Measurements from ENCODE around the gene CRABP1. TPM values are rescaled to one million over a fixed set of nuclear protein-coding genes. Genes with fewer than 3 reads are reported as not detected.

Gene CRABP1
- total and polyA plus RNA-seq, 3 donors from 2014 or later = 0.74 to 2.4 (median 1.1) TPM

DNA sequence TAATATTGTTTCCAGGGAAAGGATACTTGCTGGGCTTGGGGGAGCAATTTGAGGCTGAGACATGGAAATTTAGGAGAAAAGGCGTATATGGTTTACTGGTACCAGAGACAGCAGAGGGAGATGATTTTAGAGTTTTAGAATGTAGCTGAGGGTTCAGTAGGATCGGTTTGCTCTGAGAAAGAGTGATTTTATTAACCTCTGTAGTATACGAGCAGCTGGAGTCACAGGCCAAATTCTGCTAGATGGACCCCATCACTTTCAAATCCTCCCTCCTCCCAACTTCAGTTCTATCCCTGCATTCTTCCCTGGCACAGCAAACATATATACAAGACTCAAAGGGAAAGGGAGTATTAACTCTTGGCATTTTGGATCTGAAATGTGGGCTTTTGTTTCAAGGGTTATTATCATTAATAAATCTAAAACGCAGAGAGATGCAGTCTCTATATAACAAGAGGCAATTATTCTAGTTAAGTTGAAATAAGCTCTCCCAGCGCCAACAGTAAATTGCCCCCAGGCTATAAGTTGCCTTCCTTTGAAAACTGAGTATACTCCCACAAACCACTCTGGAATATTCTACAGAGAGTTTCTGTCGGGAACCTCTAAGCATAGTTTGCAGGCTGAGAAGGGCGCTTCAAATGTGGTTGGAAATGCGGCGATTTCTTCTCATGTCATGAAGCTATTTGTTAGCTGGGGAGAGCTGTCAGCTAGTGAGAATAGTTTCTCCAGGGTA is 5.4 kb downstream of the CRABP1 start:
- H3K4me1 ChIP-seq = no peaks in the 10 kb centered on the region
- H3K27ac ChIP-seq = no peak overlapping the region
- no peaks in the 10 kb centered on the region for H3K36me3 ChIP-seq (ENCODE audit: low read depth, missing control alignments)
- H3K4me3 ChIP-seq = no peak overlapping the region
- no peak for DNase-seq
- no peaks in the 10 kb centered on the region for H3K9me3 ChIP-seq
- no peaks in the 10 kb centered on the region for H3K27me3 ChIP-seq
- WGBS, 2 donors = 76 to 79% methylated on average over 9 of the region's 9 CpGs
- TF ChIP-seq POLR2A (IDR thresholded peaks at IDR 0.05) = no peak
- TF ChIP-seq, protein P1, sequence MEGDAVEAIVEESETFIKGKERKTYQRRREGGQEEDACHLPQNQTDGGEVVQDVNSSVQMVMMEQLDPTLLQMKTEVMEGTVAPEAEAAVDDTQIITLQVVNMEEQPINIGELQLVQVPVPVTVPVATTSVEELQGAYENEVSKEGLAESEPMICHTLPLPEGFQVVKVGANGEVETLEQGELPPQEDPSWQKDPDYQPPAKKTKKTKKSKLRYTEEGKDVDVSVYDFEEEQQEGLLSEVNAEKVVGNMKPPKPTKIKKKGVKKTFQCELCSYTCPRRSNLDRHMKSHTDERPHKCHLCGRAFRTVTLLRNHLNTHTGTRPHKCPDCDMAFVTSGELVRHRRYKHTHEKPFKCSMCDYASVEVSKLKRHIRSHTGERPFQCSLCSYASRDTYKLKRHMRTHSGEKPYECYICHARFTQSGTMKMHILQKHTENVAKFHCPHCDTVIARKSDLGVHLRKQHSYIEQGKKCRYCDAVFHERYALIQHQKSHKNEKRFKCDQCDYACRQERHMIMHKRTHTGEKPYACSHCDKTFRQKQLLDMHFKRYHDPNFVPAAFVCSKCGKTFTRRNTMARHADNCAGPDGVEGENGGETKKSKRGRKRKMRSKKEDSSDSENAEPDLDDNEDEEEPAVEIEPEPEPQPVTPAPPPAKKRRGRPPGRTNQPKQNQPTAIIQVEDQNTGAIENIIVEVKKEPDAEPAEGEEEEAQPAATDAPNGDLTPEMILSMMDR (IDR thresholded peaks at IDR 0.05) = no peak
- intact Hi-C loops (cut with DNase I; ENCODE audit: low total_unique reads) = no loop called here

DNA sequence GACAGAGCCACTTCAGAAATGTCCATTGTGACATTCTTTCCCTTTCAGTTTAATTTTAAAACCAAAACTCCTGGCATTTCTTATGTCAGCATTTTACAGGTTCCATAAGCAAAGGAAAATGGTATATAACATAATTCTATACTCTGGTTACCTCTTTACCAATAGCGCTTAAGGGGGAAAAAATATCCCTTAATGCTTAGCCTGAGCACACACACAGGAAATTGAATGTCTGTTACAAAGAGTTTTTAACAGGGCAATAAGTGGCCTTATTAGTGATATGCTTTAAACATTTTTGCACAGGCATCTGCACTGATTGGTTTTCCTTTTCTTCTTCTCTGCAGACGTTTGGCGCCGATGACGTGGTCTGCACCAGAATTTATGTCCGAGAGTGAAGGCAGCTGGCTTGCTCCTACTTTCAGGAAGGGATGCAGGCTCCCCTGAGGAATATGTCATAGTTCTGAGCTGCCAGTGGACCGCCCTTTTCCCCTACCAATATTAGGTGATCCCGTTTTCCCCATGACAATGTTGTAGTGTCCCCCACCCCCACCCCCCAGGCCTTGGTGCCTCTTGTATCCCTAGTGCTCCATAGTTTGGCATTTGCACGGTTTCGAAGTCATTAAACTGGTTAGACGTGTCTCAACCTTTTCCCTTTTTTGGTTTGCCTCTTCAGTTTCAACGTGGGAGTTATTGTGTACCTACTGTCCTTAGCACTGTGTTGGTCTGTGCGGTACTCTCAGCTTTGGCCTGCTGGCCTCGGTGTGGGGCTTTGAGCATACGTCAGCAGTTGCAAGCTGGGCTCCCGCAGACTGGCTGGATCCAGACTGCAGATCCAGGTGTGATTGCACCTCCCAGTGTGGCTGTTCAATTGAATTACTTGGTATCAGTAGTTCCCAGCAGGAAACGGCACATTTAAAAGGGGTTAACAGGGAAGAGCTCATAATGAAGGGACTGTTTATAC is 7.7 kb downstream of the CRABP1 start:
- H3K27ac ChIP-seq = no peak overlapping the region
- no peak for TF ChIP-seq POLR2A (IDR thresholded peaks at IDR 0.05)
- TF ChIP-seq, protein P1 (IDR thresholded peaks at IDR 0.05) = no peak
- no peaks in the 10 kb centered on the region for H3K9me3 ChIP-seq
- intact Hi-C loops (cut with DNase I; ENCODE audit: low total_unique reads) = no loop called here
- H3K36me3 ChIP-seq (ENCODE audit: low read depth, missing control alignments) = no peaks in the 10 kb centered on the region
- DNase-seq = no peak
- H3K27me3 ChIP-seq = no peaks in the 10 kb centered on the region
- no peak overlapping the region for H3K4me3 ChIP-seq
- H3K4me1 ChIP-seq = no peaks in the 10 kb centered on the region
- 66 to 71% methylated on average over 17 of the region's 17 CpGs for WGBS, 2 donors

DNA sequence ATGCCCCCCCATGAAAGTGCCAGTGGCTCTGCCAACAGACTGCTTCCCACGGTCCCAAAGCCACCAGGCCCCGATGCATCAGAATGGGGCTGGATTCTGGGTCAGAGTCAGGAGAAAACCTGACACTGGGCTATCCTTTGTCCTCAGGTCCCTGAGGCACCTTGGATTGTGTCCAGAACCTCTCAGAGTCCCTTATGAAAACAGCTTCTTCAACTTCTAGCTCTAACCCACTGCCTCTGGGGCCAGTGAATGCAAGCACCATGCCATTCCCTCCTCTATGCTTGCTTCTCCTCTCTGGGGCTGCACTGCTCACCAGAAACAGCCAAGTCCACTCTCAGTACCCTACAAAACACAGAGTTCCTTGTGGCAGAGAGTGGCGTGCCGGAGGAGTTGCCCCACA is 9.9 kb downstream of the CRABP1 start:
- intact Hi-C loops (cut with DNase I; ENCODE audit: low total_unique reads) = no loop called here
- TF ChIP-seq, protein P1 (IDR thresholded peaks at IDR 0.05) = no peak
- no peak for TF ChIP-seq POLR2A (IDR thresholded peaks at IDR 0.05)
- DNase-seq = no peak
- Histone ChIP-seq H3K9me3 (no peaks in the 10 kb centered on the region), H3K27ac (no peak overlapping the region), H3K36me3 (ENCODE audit: low read depth, missing control alignments) (no peaks in the 10 kb centered on the region), H3K4me1 (no peaks in the 10 kb centered on the region), H3K4me3 (no peak overlapping the region), H3K27me3 (no peaks in the 10 kb centered on the region)
- WGBS, 2 donors = 83 to 95% methylated on average over 2 to 4 of the region's 4 CpGs

DNA sequence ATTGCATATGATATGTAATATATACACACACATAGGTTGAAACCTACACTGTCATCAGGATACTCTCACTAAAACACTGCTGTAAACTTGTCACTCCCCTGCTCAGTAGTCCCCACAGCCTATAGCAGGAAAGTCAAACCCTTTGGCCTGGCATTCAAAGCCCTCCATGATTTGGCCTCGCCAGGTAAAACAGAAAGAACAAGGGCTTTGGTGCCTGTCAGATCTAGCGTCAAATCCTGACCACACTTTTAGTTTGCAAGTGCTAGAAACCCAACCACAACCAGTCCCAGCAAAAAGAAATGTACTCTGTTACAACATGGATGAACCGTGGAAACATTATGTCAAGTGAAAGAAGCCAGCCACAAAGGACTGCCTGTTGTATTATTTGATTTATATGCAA is 11.4 kb downstream of the CRABP1 start:
- no peaks in the 10 kb centered on the region for H3K36me3 ChIP-seq (ENCODE audit: low read depth, missing control alignments)
- no peak overlapping the region for H3K27ac ChIP-seq
- no peaks in the 10 kb centered on the region for H3K27me3 ChIP-seq
- no peak overlapping the region for H3K4me3 ChIP-seq
- 90 to 92% methylated on average over 3 of the region's 3 CpGs for WGBS, 2 donors
- TF ChIP-seq, protein P1 (IDR thresholded peaks at IDR 0.05) = no peak
- no peak for TF ChIP-seq POLR2A (IDR thresholded peaks at IDR 0.05)
- no peaks in the 10 kb centered on the region for H3K9me3 ChIP-seq
- DNase-seq = no peak
- no peaks in the 10 kb centered on the region for H3K4me1 ChIP-seq
- intact Hi-C loops (cut with DNase I; ENCODE audit: low total_unique reads) = no loop called here
